HEK293 (cell line): ENCODE data around the gene BHMT2.

Experiments used
- ZBTB8A ChIP-seq: fragments of 450-650 bp; formaldehyde crosslinking; IDR thresholded peaks from 2 replicates; pipeline ENCODE4 v1.5.1; 2016; ENCODE audit warnings: missing biosample characterization, missing genetic modification characterization
- TF ChIP-seq, protein P1 (sequence below): fragments of 450-650 bp; formaldehyde crosslinking; IDR thresholded peaks from 2 replicates; pipeline ENCODE4 v1.5.0; 2017; ENCODE audit warnings: missing biosample characterization, missing genetic modification characterization, borderline replicate concordance

DNA sequence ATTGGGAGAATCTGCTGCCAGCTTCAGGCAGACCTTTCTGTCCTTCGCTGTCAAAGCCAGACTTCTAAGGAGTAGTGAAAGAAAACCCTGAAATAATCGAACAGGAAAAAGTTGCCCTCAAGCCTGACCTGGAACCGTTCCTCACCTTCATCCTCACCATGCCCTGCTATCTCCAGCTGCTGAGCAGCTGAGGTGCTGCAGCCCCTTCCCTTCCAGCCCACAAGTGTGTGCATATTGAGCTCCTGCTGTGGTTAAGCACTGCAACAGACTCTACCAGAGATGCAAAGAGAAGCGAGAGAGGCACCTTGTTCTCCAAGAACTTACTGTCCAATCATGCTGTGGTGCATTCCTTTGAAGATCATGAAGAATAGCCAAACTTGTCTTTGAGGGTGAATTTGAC, 18.9 kb downstream of the BHMT2 start:
- TF ChIP-seq ZBTB8A: no peak
- TF ChIP-seq, protein P1, sequence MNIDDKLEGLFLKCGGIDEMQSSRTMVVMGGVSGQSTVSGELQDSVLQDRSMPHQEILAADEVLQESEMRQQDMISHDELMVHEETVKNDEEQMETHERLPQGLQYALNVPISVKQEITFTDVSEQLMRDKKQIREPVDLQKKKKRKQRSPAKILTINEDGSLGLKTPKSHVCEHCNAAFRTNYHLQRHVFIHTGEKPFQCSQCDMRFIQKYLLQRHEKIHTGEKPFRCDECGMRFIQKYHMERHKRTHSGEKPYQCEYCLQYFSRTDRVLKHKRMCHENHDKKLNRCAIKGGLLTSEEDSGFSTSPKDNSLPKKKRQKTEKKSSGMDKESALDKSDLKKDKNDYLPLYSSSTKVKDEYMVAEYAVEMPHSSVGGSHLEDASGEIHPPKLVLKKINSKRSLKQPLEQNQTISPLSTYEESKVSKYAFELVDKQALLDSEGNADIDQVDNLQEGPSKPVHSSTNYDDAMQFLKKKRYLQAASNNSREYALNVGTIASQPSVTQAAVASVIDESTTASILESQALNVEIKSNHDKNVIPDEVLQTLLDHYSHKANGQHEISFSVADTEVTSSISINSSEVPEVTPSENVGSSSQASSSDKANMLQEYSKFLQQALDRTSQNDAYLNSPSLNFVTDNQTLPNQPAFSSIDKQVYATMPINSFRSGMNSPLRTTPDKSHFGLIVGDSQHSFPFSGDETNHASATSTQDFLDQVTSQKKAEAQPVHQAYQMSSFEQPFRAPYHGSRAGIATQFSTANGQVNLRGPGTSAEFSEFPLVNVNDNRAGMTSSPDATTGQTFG (tag by site-specific recombination): no peak
